Keratinocyte (primary cell): ENCODE measurements around the gene RHBDL2. TPM values are rescaled to one million over a fixed set of nuclear protein-coding genes. Genes with fewer than 3 reads are reported as not detected.

Experiments
- DNase-seq: peaks from one replicate; pipeline ENCODE4 v3.0.0-alpha.2; 2011; ENCODE audit warnings: low read depth, missing footprints, low spot score
- FAIRE-seq: peaks from 2 replicates; lab custom pipeline; 2011; peaks lifted over from hg19 to GRCh38; lab: Jason Lieb, UNC
- H2AFZ ChIP-seq: 2 replicates; pipeline ENCODE4 v1.6.0; 2012; ENCODE audit warnings: low read length, control low read depth, inconsistent platforms; ENCODE audit not compliant: control insufficient read depth
- H3K27ac ChIP-seq: 2 replicates; pipeline ENCODE4 v1.5.1; 2011; ENCODE audit warnings: low read length; ENCODE audit not compliant: control insufficient read depth, insufficient read depth
- H3K27me3 ChIP-seq: 3 replicates; pipeline ENCODE4 v1.6.0; 2011; ENCODE audit warnings: low read length; ENCODE audit not compliant: control insufficient read depth, insufficient read depth; ENCODE audit errors: extremely low read depth
- H3K36me3 ChIP-seq, 2 experiments: 2 replicates in 1 of 2; 3 replicates in 1 of 2; pipeline ENCODE4 v1.5.1; 2011; ENCODE audit warnings: low read length in 2 of 2, mild to moderate bottlenecking in 1 of 2; ENCODE audit not compliant: control insufficient read depth in 2 of 2, insufficient read depth in 2 of 2; ENCODE audit errors: extremely low read depth in 1 of 2
- H3K4me1 ChIP-seq: 3 replicates; pipeline ENCODE4 v1.5.1; 2011; ENCODE audit warnings: low read length; ENCODE audit not compliant: control insufficient read depth, insufficient read depth; ENCODE audit errors: extremely low read depth
- H3K4me2 ChIP-seq: 3 replicates; pipeline ENCODE4 v1.6.0; 2011; ENCODE audit warnings: low read depth, low read length; ENCODE audit not compliant: control insufficient read depth, insufficient read depth; ENCODE audit errors: extremely low read depth
- H3K4me3 ChIP-seq, 3 experiments: fragments of 200-600 bp in 1 of 3; sonication (generic) in 1 of 3; 2 replicates in 2 of 3; 3 replicates in 1 of 3; pipeline ENCODE4 v1.5.1; 2011 to 2016; ENCODE audit warnings: low read length in 3 of 3, mild to moderate bottlenecking in 3 of 3, control low read depth in 2 of 3, inconsistent platforms in 1 of 3, low read depth in 1 of 3, mixed read lengths in 1 of 3, mixed run types in 1 of 3, moderate library complexity in 1 of 3; ENCODE audit not compliant: control insufficient read depth in 2 of 3, insufficient read depth in 2 of 3; ENCODE audit errors: extremely low read depth in 1 of 3
- H3K79me2 ChIP-seq: 2 replicates; pipeline ENCODE4 v1.6.0; 2012; ENCODE audit warnings: low read length; ENCODE audit not compliant: control insufficient read depth, insufficient read depth
- H3K9ac ChIP-seq: 3 replicates; pipeline ENCODE4 v1.6.0; 2011; ENCODE audit warnings: low read length; ENCODE audit not compliant: control insufficient read depth, insufficient read depth; ENCODE audit errors: extremely low read depth
- H3K9me1 ChIP-seq: 3 replicates; pipeline ENCODE4 v1.6.0; 2011; ENCODE audit warnings: low read length; ENCODE audit not compliant: control insufficient read depth, insufficient read depth; ENCODE audit errors: extremely low read depth
- H3K9me3 ChIP-seq: 2 replicates; pipeline ENCODE4 v1.5.1; 2012; ENCODE audit warnings: low read depth, low read length; ENCODE audit not compliant: control insufficient read depth
- H4K20me1 ChIP-seq: 3 replicates; pipeline ENCODE4 v1.6.0; 2011; ENCODE audit warnings: low read length; ENCODE audit not compliant: control insufficient read depth, insufficient read depth; ENCODE audit errors: extremely low read depth
- CTCF ChIP-seq, 3 experiments: IDR thresholded peaks in 1 of 3; conservative IDR thresholded peaks in 1 of 3; optimal IDR thresholded peaks in 1 of 3; 2 replicates in 2 of 3; 3 replicates in 1 of 3; pipeline versions ENCODE3 to v1.5.1; 2011; ENCODE audit warnings: low read length in 3 of 3, mild to moderate bottlenecking in 3 of 3, moderate library complexity in 2 of 3, control low read depth in 1 of 3, inconsistent platforms in 1 of 3; ENCODE audit not compliant: insufficient read depth in 2 of 3; ENCODE audit errors: extremely low read depth in 1 of 3
- EZH2 ChIP-seq: IDR thresholded peaks from one replicate; pipeline ENCODE4 v1.6.1; 2012; ENCODE audit warnings: inconsistent platforms, mild to moderate bottlenecking, low read length, moderate library complexity
- dilution Hi-C: fragments of 300-500 bp; cut with MboI; formaldehyde crosslinking; loops from one replicate; pipeline ENCODE4 v1.7.0; 2020; ENCODE audit warnings: low sequenced_read_pairs; ENCODE audit not compliant: extremely low pct_ligation_motif_present
- polyA plus RNA-seq, 5 experiments: library from polyadenylated mRNA; depleted of rRNA in 3 of 5; stranded (reverse) in 3 of 5; stranded (forward) in 1 of 5; unstranded in 1 of 5; fragments of >200 nt; gene quantifications; 1 replicate in 1 of 5; 2 replicates in 3 of 5; 3 replicates in 1 of 5; pipeline versions ENCODE4 v1.2.1 to v1.2.3, GENCODE V29; 2011 to 2012; ENCODE audit warnings: missing spikeins in 2 of 5, low read depth in 1 of 5, low replicate concordance in 1 of 5

The RHBDL2 gene
- polyA plus RNA-seq, 1 donor (not counting 4 experiments of a cell fraction or from before 2014, with no cell fraction given), result 7.9 TPM

GRCh38 chr1:38917772-38918171 is 23.9 kb downstream of the RHBDL2 start:
- Histone ChIP-seq H3K79me2 (no peaks in the 10 kb centered on the region), H2AFZ (no peak overlapping the region), H3K9me1 (no peaks in the 10 kb centered on the region), H3K36me3 (peaks cover 0 to 5% of the 10 kb centered on the region in 2 experiments), H3K27me3 (no peaks in the 10 kb centered on the region), H4K20me1 (no peaks in the 10 kb centered on the region), H3K4me3 (no peak overlapping the region), H3K9me3 (no peaks in the 10 kb centered on the region), H3K27ac (no peak overlapping the region), H3K4me2 (no peak overlapping the region), H3K9ac (no peak overlapping the region), H3K4me1 (no peaks in the 10 kb centered on the region)
- no peak for FAIRE-seq
- TF ChIP-seq EZH2, result no peak
- TF ChIP-seq CTCF (optimal IDR thresholded peaks at IDR 0.05 in 1 of 3, IDR thresholded peaks at IDR 0.05 in 1 of 3, conservative IDR thresholded peaks at IDR 0.05 in 1 of 3; ENCODE audit: extremely low read depth in 1 of 3, insufficient read depth in 2 of 3, low read length in 3 of 3), result no peak
- no peak for DNase-seq
- dilution Hi-C loops, result no loop called here

- DNase-seq (no peak), FAIRE-seq (no peak)
- Histone ChIP-seq H3K4me2 (no peak overlapping the region), H2AFZ (no peak overlapping the region), H3K9ac (no peak overlapping the region), H3K4me1 (no peaks in the 10 kb centered on the region), H3K4me3 (no peak overlapping the region), H3K27me3 (no peaks in the 10 kb centered on the region), H3K9me1 (no peaks in the 10 kb centered on the region), H3K36me3 (peaks cover 0 to 5% of the 10 kb centered on the region in 2 experiments), H3K79me2 (no peaks in the 10 kb centered on the region), H3K9me3 (no peaks in the 10 kb centered on the region), H4K20me1 (no peaks in the 10 kb centered on the region), H3K27ac (no peak overlapping the region)
- TF ChIP-seq CTCF (optimal IDR thresholded peaks at IDR 0.05 in 1 of 3, IDR thresholded peaks at IDR 0.05 in 1 of 3, conservative IDR thresholded peaks at IDR 0.05 in 1 of 3; ENCODE audit: extremely low read depth in 1 of 3, insufficient read depth in 2 of 3, low read length in 3 of 3) (no peak), EZH2 (no peak)
- dilution Hi-C loops, result no loop called here
Measured at GRCh38 chr1:38917337-38917736, 24.3 kb downstream of the RHBDL2 start.
